Fibroblast of lung (primary cell): ENCODE measurements around the gene HOXC11.

Experiments used
- CTCF ChIP-seq, 2 donors: IDR thresholded peaks in 1 of 2; conservative IDR thresholded peaks in 1 of 2; 1 replicate in 1 of 2; 2 replicates in 1 of 2; pipeline ENCODE4 v1.5.1; 2011 to 2012; ENCODE audit warnings: low read length in 2 of 2, control low read depth in 1 of 2, inconsistent platforms in 1 of 2, low read depth in 1 of 2, mild to moderate bottlenecking in 1 of 2
- EZH2 ChIP-seq: IDR thresholded peaks from 2 replicates; pipeline ENCODE4 v1.5.1; 2012; ENCODE audit warnings: low read length, control low read depth, mild to moderate bottlenecking; ENCODE audit errors: missing control alignments

- no peak for TF ChIP-seq EZH2
- no peak for TF ChIP-seq CTCF (conservative IDR thresholded peaks at IDR 0.05 in 1 of 2, IDR thresholded peaks at IDR 0.05 in 1 of 2; ENCODE audit: low read depth in 1 of 2, low read length in 2 of 2)
Measured at GRCh38 chr12:53971686-53972085, 1.2 kb upstream of the HOXC11 start.
